GM10248 (cell line): ENCODE data around the gene ZSCAN26.
A peak's percentile ranks its signal among the peaks of the same experiment; 100 is the strongest.

Experiments
- CTCF ChIA-PET: fragments of 300-600 bp; sonication (Branson Sonifier 250); formaldehyde crosslinking; extraction: SDS; loops from one replicate; lab custom pipeline; 2021; ENCODE audit warnings: antibody characterized with exemption; lab: Yijun Ruan, JAX
- POLR2A ChIA-PET: fragments of 350-650 bp; sonication (Branson Sonifier 250); formaldehyde crosslinking; extraction: SDS; loops from one replicate; lab custom pipeline; 2020; ENCODE audit warnings: antibody characterized with exemption; lab: Yijun Ruan, JAX
- DNase-seq: peaks from one replicate; pipeline ENCODE4 v3.0.0; 2012; ENCODE audit errors: extremely low spot score
- TF ChIP-seq, protein P1 (sequence below): IDR thresholded peaks from 2 replicates; pipeline ENCODE4 v1.5.1; 2012; ENCODE audit warnings: mild to moderate bottlenecking, low read depth; ENCODE audit errors: extremely low read depth, missing control alignments, control extremely low read depth

The ZSCAN26 gene

DNA sequence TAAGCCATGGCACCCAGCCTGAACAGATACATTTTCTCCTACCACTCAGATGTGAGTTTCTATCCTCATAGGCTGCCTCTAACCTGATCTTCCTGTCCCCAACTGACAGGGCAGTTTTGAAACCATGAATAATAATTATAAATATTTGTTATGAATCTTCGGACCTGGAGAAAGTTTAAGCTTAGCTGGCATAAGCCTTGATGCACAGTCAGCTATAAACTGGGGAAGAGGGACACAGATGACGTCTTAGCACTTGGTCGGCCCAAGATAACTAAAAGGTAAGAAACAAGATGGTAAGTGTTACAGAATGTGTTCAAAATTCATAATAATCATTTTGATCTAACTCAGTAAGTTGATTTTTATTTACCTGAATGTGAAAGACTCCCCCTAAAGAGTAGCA lies 23.0 kb upstream of the ZSCAN26 start:
- DNase-seq: no peak
- ChIA-PET CTCF (interaction anchor here (1.7 kb wide), 1 partner anchor 11 kb away, joined by 5 read pairs; no protein-coding TSS in a partner anchor), POLR2A (no interaction called here)
- TF ChIP-seq, protein P1, sequence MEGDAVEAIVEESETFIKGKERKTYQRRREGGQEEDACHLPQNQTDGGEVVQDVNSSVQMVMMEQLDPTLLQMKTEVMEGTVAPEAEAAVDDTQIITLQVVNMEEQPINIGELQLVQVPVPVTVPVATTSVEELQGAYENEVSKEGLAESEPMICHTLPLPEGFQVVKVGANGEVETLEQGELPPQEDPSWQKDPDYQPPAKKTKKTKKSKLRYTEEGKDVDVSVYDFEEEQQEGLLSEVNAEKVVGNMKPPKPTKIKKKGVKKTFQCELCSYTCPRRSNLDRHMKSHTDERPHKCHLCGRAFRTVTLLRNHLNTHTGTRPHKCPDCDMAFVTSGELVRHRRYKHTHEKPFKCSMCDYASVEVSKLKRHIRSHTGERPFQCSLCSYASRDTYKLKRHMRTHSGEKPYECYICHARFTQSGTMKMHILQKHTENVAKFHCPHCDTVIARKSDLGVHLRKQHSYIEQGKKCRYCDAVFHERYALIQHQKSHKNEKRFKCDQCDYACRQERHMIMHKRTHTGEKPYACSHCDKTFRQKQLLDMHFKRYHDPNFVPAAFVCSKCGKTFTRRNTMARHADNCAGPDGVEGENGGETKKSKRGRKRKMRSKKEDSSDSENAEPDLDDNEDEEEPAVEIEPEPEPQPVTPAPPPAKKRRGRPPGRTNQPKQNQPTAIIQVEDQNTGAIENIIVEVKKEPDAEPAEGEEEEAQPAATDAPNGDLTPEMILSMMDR: no peak

DNA sequence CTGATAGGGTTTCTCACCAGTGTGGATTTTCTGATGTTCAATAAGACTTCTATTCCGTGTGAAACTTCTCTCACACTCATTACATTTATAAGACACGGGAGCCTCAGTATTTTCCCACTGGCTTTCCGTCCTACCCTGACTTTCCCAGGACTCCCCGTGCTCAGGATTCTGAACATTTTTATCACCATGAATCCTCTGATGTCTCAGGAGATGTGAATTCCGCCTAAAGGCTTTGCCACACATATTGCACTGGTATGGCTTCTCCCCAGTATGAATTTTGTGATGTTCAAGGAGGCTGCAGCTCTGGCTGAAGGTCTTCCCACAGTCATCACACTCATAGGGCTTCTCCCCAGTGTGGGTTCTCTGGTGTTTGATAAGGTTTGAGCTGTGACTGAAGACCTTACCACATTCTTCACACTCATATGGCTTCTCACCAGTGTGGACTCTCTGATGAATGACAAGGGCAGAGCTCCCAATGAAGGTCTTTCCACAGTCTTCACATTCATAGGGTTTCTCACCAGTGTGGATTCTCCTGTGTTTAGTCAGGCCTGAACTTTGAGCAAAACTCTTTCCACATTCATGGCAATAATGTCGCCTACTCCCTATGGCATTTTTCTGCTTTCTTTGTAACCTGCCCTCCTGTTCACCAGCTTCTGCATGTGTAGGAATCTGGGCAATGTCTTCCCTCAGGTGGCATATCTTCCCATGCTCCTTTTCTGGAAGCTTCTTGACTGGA lies 21.6 kb upstream of the ZSCAN26 start:
- POLR2A ChIA-PET: no interaction called here
- CTCF ChIA-PET: interaction anchor here (1.2 to 1.6 kb wide), 2 partner anchors 15 to 111 kb away, joined by 3 to 4 read pairs; no protein-coding TSS in a partner anchor
- TF ChIP-seq, protein P1: no peak
- no peak for DNase-seq

DNA sequence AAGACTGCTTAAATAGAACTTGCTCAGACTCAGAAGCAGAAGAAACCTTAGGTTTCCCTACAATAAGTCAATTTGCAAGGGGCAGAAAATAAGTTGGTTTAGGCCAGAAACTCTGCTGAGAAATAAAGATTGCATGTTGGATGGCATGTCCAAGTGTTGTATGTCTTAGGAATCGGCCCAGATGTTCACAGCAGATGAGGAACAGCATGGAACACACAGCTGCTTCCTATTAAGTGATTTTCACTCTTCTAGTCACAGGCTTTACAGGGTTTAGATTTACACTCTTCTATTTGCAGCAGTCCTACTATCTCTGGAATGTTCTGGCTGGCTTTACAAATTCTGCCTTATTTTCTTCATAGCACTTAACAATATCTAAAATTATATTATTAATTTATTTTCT lies 18.0 kb upstream of the ZSCAN26 start:
- DNase-seq: no peak
- ChIA-PET POLR2A (no interaction called here), CTCF (interaction anchor here (1.0 kb wide), 1 partner anchor 18 kb away, joined by 3 read pairs; the partner anchor contains the start of gene ZSCAN26)
- TF ChIP-seq, protein P1: no peak

DNA sequence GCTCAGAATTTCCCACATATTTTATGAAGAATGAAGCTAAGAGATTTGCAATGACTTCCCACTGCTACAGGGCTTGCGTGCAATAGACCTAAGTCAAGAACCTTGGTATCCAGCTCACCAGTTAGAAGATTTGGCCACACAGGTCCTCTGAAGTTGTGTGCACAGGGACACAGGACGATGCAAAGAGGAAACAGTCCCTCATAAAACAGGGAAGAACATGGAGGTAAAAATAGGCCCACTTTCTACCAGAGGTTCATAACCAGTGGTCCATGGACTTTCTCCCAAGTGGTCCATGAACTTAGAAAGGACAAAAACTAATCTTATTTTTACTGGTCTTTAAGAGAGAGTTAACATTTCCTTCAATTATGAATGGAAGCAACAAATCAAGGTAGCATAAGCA lies 16.2 kb upstream of the ZSCAN26 start:
- DNase-seq: no peak
- TF ChIP-seq, protein P1: no peak
- POLR2A ChIA-PET: no interaction called here
- CTCF ChIA-PET: no interaction called here

DNA sequence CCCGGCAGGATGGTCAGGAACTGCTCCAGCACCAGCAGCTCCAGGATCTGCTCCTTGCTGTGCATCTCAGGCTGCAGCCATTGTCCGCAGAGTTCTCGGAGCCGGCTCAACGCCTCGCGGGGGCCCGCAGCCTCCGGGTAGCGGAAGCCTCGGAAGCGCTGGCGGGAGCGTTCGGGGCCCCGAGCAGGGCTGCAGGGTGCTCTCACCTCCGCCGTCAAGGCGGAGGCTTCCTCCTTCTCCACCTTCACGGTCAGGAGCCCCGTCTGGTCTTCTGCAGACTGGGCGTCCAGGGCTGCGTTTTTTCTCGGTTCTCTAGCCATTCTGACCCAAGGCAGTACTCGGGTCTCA lies 15.3 kb upstream of the ZSCAN26 start:
- peak; percentile 36 for DNase-seq
- TF ChIP-seq, protein P1: no peak
- CTCF ChIA-PET: interaction anchor here (0.7 to 3.2 kb wide), 3 partner anchors 15 to 104 kb away, joined by 3 to 15 read pairs (median 7); partner anchors contain the start of gene ZSCAN26
- POLR2A ChIA-PET: interaction anchor here (2.1 kb wide), 1 partner anchor 15 kb away, joined by 12 read pairs; the partner anchor contains the start of gene ZSCAN26

DNA sequence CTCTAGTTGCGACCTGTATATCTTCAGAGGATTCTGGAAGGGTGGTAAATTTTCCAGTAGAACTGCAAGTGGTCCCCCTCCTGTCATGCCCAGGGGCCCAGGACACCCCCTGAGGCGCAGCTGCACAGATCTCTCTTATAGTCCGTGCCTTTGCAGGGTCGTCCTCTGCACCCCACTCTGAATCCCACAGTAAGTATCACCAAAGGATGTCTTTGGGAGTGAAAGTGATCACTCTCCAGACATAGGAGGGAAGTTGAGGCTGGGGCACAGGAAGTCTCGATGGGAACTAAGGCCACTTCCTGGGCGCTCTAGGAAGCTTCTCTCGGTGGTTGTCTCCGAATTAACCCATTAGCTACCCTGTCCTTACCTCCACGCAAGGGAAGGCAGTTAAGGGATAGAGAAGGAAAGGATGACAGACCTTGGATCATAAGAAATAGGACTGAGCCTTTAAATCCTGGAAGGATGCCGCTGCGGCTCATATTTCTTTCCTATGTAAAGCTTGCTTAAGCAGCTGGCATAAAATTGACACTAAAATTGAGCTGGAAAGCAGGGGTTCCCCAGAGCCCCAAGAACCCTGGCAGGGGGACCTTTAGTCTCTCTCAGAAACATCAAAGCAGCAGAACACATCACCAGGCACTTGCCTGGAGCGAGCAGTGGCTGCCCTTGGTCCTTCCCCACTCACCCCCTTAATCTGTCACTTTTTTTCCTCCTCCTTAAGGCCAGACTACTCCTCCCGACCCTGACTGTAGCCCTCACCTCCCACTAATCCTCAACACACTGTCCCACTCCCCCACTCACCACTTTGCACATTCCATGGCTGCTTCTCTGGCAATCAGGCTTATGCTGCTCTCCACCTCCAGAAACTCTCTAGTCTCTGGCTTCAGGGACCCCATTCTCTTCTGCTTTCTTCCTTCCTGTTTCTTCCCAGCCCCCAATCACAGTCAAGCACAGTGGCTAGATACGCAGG lies 14.7 kb upstream of the ZSCAN26 start, which contains the start of gene ZKSCAN4:
TSS of gene ZKSCAN4 (minus strand) at position 261 of the 967 bp plus-strand sequence. CDS start 289 bp downstream, outside the sequence.
- peak; percentile 83 for DNase-seq
- CTCF ChIA-PET: interaction anchor here (0.7 to 3.2 kb wide), 3 partner anchors 14 to 104 kb away, joined by 3 to 15 read pairs (median 7); partner anchors contain the start of gene ZSCAN26
- TF ChIP-seq, protein P1: no peak
- POLR2A ChIA-PET: interaction anchor here (2.1 kb wide), 1 partner anchor 15 kb away, joined by 12 read pairs; the partner anchor contains the start of gene ZSCAN26
